Stomach (tissue), 4 donors: ENCODE results near the gene PRSS21.

Source experiments
- CTCF ChIP-seq, 7 experiments: fragments of 450-650 bp in 4 of 7; fragments of 200-600 bp in 3 of 7; sonication (generic) in 3 of 7; IDR thresholded peaks; one replicate each; pipeline ENCODE4 v1.5.1; 2016 to 2019; ENCODE audit warnings: antibody characterized with exemption in 7 of 7, control low read depth in 2 of 7, mild to moderate bottlenecking in 1 of 7
- EP300 ChIP-seq: sonication (generic); formaldehyde crosslinking; IDR thresholded peaks from one replicate; pipeline ENCODE4 v1.6.1; 2017; ENCODE audit warnings: antibody characterized with exemption
- POLR2A ChIP-seq, 4 donors: fragments of 450-650 bp; IDR thresholded peaks; one replicate each; pipeline ENCODE4 v1.6.1; 2016; ENCODE audit warnings: antibody characterized with exemption in 4 of 4, control low read depth in 2 of 4, mild to moderate bottlenecking in 1 of 4, moderate library complexity in 1 of 4

- no peak for TF ChIP-seq CTCF (IDR thresholded peaks at IDR 0.05)
- TF ChIP-seq EP300, result no peak
- TF ChIP-seq POLR2A (IDR thresholded peaks at IDR 0.05), result no peak
These were observed 48.5 kb upstream of the PRSS21 start for GRCh38 chr16:2768403-2769089.
